ENCODE data around the gene JUN.
"Not testable (repeated sequence)": the region's sequence is repeated elsewhere in the genome, so short reads cannot be mapped to it uniquely, and the experiment has no call there.

The JUN gene

DNA sequence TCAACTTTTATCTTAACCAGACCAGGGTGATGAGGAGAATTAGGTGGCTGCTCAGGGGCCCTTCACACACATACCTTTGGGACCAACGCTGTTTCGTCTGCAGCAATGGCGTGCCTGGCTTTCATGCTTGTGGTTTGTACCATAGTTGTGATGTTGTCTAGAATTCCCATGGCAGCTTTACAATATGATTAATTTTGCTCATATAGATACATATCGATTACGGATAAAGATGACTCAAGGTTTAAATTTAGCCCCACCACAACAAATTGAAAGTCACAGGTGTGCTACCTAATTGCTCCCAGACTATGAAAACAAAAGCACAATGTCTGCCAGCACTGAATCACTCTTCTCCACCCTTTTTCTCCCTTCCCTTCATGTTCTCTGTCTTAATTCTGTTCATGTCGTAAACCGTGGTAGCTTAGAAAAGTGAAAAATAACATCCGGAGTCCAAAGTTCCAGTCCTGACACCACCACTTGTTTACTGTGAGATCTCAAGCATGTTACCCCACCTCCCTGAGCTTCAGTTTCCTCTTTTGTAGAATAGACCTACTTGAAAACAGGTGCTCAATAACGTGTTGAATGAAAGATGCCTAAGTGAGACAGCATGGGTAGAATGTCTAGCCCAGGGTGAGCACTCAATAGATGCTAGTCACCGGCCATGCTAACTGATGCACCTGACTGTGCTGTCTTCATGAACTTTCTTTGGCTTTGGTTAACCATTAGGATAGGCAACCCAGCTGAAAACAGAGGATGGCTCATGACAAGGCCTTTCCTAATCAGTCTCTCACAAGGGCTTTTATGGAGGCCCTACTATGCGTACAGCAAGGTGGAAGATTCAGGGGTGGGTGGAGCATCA lies 22.1 kb upstream of the JUN start:
- Histone ChIP-seq H3K9me3 (replicated peaks; ENCODE audit: low read length) (no peaks in the 10 kb centered on the region), H3K9ac (ENCODE audit: low read depth, low read length) (no peak overlapping the region), H3K36me3 (ENCODE audit: insufficient read depth, low read length) (no peaks in the 10 kb centered on the region), H3K27me3 (ENCODE audit: control insufficient read depth, insufficient read depth, low read length) (no peaks in the 10 kb centered on the region), H3K4me1 (ENCODE audit: control insufficient read depth, insufficient read depth, low read length) (peaks cover 13% of the 10 kb centered on the region), H3K4me3 (ENCODE audit: low read length) (no peak overlapping the region), H3K4me2 (ENCODE audit: low read length) (no peak overlapping the region)

- H3K4me1 ChIP-seq (ENCODE audit: control insufficient read depth, insufficient read depth, low read length), result peaks cover 12% of the 10 kb centered on the region
- H3K27me3 ChIP-seq (ENCODE audit: control insufficient read depth, insufficient read depth, low read length), result no peaks in the 10 kb centered on the region
- H3K9ac ChIP-seq (ENCODE audit: low read depth, low read length), result no peak overlapping the region
- no peaks in the 10 kb centered on the region for H3K9me3 ChIP-seq (replicated peaks; ENCODE audit: low read length)
- H3K4me2 ChIP-seq (ENCODE audit: low read length), result no peak overlapping the region
- H3K4me3 ChIP-seq (ENCODE audit: low read length), result no peak overlapping the region
- H3K36me3 ChIP-seq (ENCODE audit: insufficient read depth, low read length), result no peaks in the 10 kb centered on the region
Measured at GRCh38 chr1:58804853-58805565, 21.2 kb upstream of the JUN start.

DNA sequence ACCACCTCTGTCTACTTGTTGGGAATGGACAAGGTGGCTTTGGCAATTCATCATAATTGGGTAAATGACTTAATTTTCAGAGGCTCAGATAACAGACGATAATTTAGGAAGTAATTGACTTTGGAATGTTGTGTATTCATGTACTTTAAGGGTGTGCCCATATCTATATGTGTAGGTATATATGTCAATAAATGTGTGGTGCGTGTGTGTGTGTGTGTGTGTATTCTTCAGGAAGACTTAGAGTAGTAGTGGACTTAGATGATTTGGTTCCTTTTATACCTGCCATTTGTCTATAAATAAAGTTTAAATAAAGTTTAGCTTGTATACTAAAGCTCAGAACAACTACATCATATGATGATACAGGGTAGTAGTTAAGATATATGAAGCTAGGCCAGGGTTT lies 20.0 kb upstream of the JUN start:
- H3K4me1 ChIP-seq (ENCODE audit: control insufficient read depth, insufficient read depth, low read length), result peaks cover under 1% of the 10 kb centered on the region
- H3K4me2 ChIP-seq (ENCODE audit: low read length), result no peak overlapping the region
- no peak overlapping the region for H3K4me3 ChIP-seq (ENCODE audit: low read length)
- no peak overlapping the region for H3K9ac ChIP-seq (ENCODE audit: low read depth, low read length)
- no peaks in the 10 kb centered on the region for H3K36me3 ChIP-seq (ENCODE audit: insufficient read depth, low read length)
- no peaks in the 10 kb centered on the region for H3K27me3 ChIP-seq (ENCODE audit: control insufficient read depth, insufficient read depth, low read length)
- no peaks in the 10 kb centered on the region for H3K9me3 ChIP-seq (replicated peaks; ENCODE audit: low read length)

DNA sequence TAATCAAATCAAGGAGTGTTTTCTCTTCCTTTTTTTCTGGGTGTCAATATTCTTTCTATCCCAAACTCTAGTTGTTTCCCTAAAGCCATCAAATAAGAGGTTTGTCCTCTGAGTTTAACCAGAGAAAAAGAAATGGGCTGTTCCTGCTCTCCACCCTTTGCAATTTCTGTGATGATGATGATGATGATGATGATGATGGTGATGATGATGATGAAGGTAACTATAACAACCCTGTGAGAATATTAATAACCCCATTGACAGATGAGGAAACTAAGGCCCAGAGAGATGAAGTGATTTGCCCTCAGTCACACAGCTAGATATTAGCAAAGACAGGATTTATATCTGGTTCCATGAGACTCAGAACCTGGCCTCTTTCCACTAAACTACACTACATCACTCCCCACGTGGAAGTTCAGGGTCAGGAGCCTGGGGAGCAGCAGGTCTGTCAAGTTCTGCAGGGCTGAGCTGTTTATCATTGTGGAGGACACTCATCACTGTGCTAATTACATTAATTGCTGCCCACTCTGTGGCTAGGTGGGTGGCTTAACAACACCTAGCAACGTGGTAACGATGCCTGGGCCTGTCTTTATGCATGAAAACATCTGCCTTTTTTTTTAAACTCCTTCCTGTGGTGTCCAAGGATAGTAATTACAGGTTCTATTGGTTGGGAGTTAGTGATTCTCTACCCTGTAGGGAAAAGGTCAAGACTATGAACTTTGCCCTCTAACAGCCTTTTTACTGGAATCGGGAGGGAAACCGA lies 19.0 kb upstream of the JUN start:
- Histone ChIP-seq H3K36me3 (ENCODE audit: insufficient read depth, low read length) (no peaks in the 10 kb centered on the region), H3K9me3 (replicated peaks; ENCODE audit: low read length) (no peaks in the 10 kb centered on the region), H3K4me1 (ENCODE audit: control insufficient read depth, insufficient read depth, low read length) (no peaks in the 10 kb centered on the region), H3K27me3 (ENCODE audit: control insufficient read depth, insufficient read depth, low read length) (no peaks in the 10 kb centered on the region), H3K4me3 (ENCODE audit: low read length) (no peak overlapping the region), H3K4me2 (ENCODE audit: low read length) (no peak overlapping the region), H3K9ac (ENCODE audit: low read depth, low read length) (no peak overlapping the region)

- not testable (repeated sequence) for H3K4me1 ChIP-seq (ENCODE audit: control insufficient read depth, insufficient read depth, low read length); H3K36me3 ChIP-seq (ENCODE audit: insufficient read depth, low read length); H3K9me3 ChIP-seq (replicated peaks; ENCODE audit: low read length); H3K4me2 ChIP-seq (ENCODE audit: low read length); H3K27me3 ChIP-seq (ENCODE audit: control insufficient read depth, insufficient read depth, low read length); H3K4me3 ChIP-seq (ENCODE audit: low read length); H3K9ac ChIP-seq (ENCODE audit: low read depth, low read length)
Measured at GRCh38 chr1:58801286-58801685, 17.4 kb upstream of the JUN start.

GRCh38 chr1:58799650-58800049 lies 15.8 kb upstream of the JUN start:
- no peaks in the 10 kb centered on the region for H3K9me3 ChIP-seq (replicated peaks; ENCODE audit: low read length)
- no peak overlapping the region for H3K4me3 ChIP-seq (ENCODE audit: low read length)

DNA sequence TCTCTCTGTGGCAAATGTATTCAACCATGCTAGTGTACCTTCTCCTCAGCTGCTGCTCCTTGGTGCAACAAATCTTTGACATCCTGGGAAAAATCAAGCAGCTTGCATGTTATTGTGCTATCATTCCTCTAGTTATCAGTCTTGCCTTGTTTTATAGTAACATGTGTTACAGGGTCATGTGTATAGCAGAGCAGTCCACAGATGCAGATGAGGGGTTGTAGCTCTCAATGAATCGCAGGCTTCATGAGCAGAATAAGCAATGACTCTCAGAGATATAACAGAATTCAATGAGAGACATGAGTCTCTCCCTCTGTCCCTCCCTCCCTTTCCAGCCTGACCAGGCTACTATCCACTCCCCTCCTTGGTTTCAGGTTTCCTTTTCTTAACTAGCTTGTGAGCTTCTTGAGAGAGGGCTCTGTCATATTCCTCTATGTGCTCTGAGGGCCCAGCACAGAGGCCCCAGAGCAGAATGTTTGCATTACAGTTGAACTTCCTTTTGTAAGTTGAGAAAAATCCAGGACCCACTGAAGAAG lies 15.1 kb upstream of the JUN start:
- Histone ChIP-seq H3K4me2 (ENCODE audit: low read length) (no peak overlapping the region), H3K9ac (ENCODE audit: low read depth, low read length) (no peak overlapping the region), H3K4me3 (ENCODE audit: low read length) (no peak overlapping the region)

More at GRCh38 chr1:58799650-58800049, 15.8 kb upstream of the JUN start:
- Histone ChIP-seq H3K36me3 (ENCODE audit: insufficient read depth, low read length) (no peaks in the 10 kb centered on the region), H3K4me2 (ENCODE audit: low read length) (no peak overlapping the region), H3K4me1 (ENCODE audit: control insufficient read depth, insufficient read depth, low read length) (no peaks in the 10 kb centered on the region), H3K27me3 (ENCODE audit: control insufficient read depth, insufficient read depth, low read length) (no peaks in the 10 kb centered on the region), H3K9ac (ENCODE audit: low read depth, low read length) (no peak overlapping the region)

GRCh38 chr1:58796416-58796815 lies 12.6 kb upstream of the JUN start:
- Histone ChIP-seq H3K4me1 (ENCODE audit: control insufficient read depth, insufficient read depth, low read length) (no peaks in the 10 kb centered on the region), H3K4me2 (ENCODE audit: low read length) (no peak overlapping the region), H3K4me3 (ENCODE audit: low read length) (no peak overlapping the region), H3K9ac (ENCODE audit: low read depth, low read length) (no peak overlapping the region), H3K9me3 (replicated peaks; ENCODE audit: low read length) (no peaks in the 10 kb centered on the region), H3K36me3 (ENCODE audit: insufficient read depth, low read length) (no peaks in the 10 kb centered on the region), H3K27me3 (ENCODE audit: control insufficient read depth, insufficient read depth, low read length) (no peaks in the 10 kb centered on the region)

More for the DNA sequence above, 15.1 kb upstream of the JUN start:
- Histone ChIP-seq H3K36me3 (ENCODE audit: insufficient read depth, low read length) (no peaks in the 10 kb centered on the region), H3K9me3 (replicated peaks; ENCODE audit: low read length) (no peaks in the 10 kb centered on the region), H3K4me1 (ENCODE audit: control insufficient read depth, insufficient read depth, low read length) (no peaks in the 10 kb centered on the region), H3K27me3 (ENCODE audit: control insufficient read depth, insufficient read depth, low read length) (no peaks in the 10 kb centered on the region)

DNA sequence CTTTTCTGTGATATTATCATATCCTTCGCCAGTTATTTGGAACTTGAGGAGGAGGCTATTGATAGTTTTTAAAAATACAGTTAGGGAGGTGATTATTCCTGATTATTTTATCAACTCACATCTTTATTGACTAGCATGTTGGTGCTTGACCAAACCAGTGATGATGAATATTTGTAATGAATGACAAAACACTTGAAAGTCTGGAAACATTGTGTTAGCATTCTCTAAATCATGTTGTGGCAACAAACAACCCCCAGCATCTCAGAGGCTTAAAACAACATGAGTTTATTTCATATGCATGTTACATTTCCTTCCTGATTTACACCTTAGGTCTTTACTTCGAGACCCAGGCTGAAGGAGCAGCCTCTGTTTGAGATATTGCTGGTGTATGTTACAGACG lies 10.7 kb upstream of the JUN start:
- Histone ChIP-seq H3K4me1 (ENCODE audit: control insufficient read depth, insufficient read depth, low read length) (no peaks in the 10 kb centered on the region), H3K4me2 (ENCODE audit: low read length) (no peak overlapping the region), H3K9me3 (replicated peaks; ENCODE audit: low read length) (no peaks in the 10 kb centered on the region), H3K9ac (ENCODE audit: low read depth, low read length) (no peak overlapping the region), H3K4me3 (ENCODE audit: low read length) (no peak overlapping the region), H3K36me3 (ENCODE audit: insufficient read depth, low read length) (no peaks in the 10 kb centered on the region), H3K27me3 (ENCODE audit: control insufficient read depth, insufficient read depth, low read length) (no peaks in the 10 kb centered on the region)

DNA sequence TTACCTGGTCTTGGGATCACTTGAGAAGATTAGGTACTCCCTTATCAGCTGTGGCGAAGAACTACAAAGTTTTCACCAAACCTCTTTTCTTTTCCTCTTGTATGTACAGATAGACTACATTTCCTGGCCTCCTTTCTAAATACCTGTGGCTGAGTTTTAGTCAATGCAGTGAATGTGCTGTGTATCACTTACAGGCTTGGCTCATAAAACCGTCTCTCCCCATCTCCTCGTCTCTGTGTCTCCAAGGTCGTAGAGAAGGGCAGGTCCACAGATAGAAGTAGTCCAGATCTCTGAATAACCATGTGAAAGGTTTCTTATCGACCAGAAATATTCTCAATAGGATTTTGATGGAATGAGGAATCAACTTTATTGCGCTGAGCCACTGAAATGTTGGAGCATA lies 9.0 kb upstream of the JUN start:
- Histone ChIP-seq H3K4me1 (ENCODE audit: control insufficient read depth, insufficient read depth, low read length) (no peaks in the 10 kb centered on the region), H3K4me3 (ENCODE audit: low read length) (no peak overlapping the region), H3K4me2 (ENCODE audit: low read length) (no peak overlapping the region), H3K9ac (ENCODE audit: low read depth, low read length) (no peak overlapping the region), H3K36me3 (ENCODE audit: insufficient read depth, low read length) (no peaks in the 10 kb centered on the region), H3K27me3 (ENCODE audit: control insufficient read depth, insufficient read depth, low read length) (no peaks in the 10 kb centered on the region), H3K9me3 (replicated peaks; ENCODE audit: low read length) (no peaks in the 10 kb centered on the region)

- Histone ChIP-seq H3K4me2 (ENCODE audit: low read length) (no peak overlapping the region), H3K36me3 (ENCODE audit: insufficient read depth, low read length) (no peaks in the 10 kb centered on the region), H3K4me1 (ENCODE audit: control insufficient read depth, insufficient read depth, low read length) (peaks cover 5% of the 10 kb centered on the region), H3K4me3 (ENCODE audit: low read length) (no peak overlapping the region), H3K9ac (ENCODE audit: low read depth, low read length) (no peak overlapping the region), H3K27me3 (ENCODE audit: control insufficient read depth, insufficient read depth, low read length) (no peaks in the 10 kb centered on the region), H3K9me3 (replicated peaks; ENCODE audit: low read length) (no peaks in the 10 kb centered on the region)
Measured at GRCh38 chr1:58791106-58791505, 7.3 kb upstream of the JUN start.

Measured in skeletal muscle satellite cell (primary cell).